OCI-M2 (cell line): ENCODE results near the gene GEMIN2.
"Not testable (repeated sequence)": the region's sequence is repeated elsewhere in the genome, so short reads cannot be mapped to it uniquely, and the experiment has no call there.

Source experiments
- DNase-seq: peaks from one replicate; lab custom pipeline; 2025; ENCODE audit not compliant: unreplicated experiment; lab: John Stamatoyannopoulos, UW

GEMIN2 gene, protein sequence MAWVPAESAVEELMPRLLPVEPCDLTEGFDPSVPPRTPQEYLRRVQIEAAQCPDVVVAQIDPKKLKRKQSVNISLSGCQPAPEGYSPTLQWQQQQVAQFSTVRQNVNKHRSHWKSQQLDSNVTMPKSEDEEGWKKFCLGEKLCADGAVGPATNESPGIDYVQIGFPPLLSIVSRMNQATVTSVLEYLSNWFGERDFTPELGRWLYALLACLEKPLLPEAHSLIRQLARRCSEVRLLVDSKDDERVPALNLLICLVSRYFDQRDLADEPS

DNA sequence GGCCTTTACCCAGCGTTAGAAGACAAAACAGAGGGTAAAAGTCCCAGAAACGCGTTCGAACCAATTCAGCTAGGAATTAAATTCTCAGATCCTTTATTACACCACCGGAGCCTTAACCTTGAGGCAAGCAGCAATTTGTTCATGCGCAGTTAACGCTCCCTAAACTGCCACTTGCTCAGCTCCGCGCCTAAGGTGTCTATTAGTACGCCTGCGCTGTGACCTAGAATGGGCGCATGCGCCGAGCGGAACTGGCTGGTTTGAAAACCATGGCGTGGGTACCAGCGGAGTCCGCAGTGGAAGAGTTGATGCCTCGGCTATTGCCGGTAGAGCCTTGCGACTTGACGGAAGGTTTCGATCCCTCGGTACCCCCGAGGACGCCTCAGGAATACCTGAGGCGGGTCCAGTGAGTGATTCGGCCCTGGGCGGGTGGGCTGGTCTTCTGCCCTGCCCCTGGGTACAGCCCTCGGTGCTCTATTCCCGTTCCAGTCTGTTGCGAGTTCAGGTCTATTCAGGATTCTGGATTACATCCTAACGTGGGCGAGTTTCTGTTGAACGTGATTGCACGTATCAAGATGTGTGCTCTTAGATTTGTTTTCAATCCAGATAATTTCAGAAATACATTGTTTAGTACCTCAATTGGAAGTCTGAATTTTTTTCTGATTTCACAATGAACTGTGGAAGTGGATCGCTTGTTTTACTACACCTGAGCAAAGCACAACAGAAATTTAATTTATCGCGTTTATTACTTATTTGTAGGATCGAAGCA, at the start of gene GEMIN2:
GEMIN2 (plus strand) TSS at position 251 of the 766 bp plus-strand sequence; CDS start at position 267, 16 bp downstream.
- peak; percentile 93 for DNase-seq

DNA sequence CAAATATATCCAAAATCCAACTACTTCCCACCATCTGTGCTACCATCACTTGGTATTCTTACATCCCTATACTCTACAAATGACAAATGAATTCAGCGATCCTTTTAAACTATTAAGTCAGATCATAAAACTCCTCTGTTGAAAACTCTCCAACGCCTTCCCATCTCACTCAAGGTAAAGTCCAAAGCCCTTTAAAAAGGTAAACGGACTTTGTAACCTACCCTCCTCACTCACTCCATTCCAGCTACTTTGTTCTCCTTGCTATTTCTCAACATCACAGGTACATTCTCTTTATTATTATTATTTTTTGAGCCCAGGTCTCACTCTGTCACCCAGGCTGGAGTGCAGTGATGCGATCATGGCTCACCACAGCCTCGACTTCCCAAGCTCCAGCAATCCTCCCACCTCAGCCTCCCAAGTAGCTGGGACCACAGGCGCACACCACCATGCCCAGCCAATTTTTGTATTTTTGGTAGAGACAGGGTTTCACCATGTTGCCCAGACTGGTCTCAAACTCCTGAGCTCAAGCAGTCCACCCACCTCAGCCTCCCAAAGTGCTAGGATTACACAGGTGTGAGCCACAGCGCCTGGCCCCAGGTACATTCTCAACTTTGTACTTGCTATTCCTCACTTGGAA, 44.8 kb upstream of the GEMIN2 start:
- DNase-seq = not testable (repeated sequence)

DNA sequence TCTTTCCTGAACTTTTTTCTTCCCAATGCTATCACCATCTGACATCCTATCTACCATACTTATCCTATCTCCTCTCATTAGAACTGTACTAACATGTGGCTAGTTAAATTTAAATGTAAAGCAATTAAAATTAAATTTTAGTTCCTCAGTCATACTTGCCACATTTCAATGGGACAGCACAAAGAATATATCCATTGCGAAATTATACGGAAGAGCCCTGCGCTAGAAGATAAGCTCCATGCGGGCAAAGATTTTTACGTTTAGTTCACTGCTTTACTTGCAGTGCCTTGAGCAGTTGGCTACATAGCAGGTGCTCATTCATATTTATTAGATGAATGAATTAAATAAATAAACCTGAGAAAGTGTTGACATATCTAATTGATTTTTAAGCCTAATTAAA, 44.2 kb upstream of the GEMIN2 start:
- DNase-seq = no peak

DNA sequence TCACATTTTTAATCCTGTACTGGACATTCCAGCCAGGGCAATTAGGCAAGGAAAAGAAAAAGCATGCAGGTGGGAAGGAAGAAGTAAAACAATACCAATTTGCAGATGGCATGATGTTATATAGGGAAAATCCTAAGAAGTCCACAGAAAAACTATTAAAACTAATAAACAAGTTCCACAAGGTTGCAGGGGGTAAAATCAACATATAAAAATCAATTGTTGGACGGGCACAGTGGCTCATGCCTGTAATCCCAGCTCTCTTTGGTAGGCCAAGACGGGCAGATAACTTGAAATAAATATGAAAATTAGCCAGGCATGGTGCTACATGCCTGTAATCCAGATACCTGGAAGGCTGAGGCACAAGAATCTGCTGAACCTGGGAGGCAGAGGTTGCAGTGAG, 43.0 kb upstream of the GEMIN2 start:
- no peak for DNase-seq

DNA sequence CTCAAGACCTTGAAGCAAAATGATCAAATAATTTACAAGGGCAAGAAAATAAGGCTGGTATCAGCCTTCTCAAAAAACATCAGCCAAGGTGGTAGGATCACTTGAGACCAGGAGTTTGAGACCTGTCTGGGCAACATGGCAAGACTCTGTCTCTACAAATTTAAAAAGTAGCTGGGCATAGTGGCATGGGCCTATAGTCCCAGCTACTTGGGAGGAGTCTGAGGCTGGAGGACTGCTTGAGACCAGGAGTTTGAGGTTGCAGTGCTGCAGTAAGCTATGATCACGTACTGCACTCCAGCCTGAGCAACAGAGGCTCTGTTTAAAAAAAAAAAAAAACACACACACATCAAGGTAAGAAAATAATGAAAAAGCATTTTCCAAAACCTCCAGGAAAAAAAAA, 33.2 kb upstream of the GEMIN2 start:
- DNase-seq = no peak

DNA sequence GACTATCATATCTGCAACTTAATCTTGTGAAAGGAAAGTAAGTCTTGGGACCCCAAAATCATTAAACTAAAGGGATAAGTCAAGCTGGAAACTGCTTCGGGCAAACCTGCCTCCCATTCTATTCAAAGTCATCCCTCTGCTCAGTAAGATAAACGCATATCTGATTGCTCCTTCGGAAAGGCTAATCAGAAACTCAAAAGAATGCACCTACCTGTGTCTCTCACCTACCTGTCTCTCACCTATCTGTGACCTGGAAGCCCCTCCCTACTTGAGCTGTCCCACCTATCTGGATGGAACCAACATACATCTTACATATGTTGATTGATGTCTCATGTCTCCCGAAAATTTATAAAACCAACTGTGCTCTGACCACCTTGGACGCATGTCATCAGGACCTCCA, 31.0 kb upstream of the GEMIN2 start:
- DNase-seq = no peak

DNA sequence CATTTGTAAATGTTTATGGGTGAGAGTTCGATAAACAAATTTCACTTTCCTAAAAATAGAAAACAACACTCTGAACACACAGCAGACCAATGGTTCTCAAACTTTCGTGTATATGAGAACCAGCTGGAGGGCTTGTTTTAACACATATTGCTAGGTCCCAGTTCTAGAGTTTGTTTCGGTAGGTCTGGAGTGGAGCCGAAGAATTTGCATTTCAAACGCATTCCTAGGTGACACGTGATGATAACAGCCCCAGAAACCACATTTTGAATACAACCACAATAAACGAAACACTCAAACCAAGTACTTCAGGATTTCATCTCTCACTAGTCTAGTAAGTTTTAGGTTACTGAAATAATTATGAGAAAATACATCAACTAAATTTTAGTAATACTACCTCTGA, 28.2 kb upstream of the GEMIN2 start:
- no peak for DNase-seq

DNA sequence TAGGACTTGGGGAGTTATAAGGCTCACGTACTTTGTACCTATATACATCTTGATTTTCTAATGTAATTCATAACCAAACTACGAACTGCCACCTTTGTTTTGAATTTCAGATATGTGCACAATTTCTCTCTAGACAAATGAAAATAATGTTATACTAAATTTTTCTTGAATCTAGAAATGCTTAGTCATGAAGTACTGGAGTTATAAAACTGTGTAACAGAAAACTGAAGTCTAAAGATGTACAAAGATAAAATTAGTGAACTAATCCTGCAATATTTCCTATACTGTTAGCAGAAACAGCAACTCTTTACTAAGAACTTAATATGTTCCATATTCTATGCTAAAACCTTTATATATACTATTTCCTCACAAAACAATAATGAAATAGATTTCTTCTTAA, 26.6 kb upstream of the GEMIN2 start:
- DNase-seq = no peak

DNA sequence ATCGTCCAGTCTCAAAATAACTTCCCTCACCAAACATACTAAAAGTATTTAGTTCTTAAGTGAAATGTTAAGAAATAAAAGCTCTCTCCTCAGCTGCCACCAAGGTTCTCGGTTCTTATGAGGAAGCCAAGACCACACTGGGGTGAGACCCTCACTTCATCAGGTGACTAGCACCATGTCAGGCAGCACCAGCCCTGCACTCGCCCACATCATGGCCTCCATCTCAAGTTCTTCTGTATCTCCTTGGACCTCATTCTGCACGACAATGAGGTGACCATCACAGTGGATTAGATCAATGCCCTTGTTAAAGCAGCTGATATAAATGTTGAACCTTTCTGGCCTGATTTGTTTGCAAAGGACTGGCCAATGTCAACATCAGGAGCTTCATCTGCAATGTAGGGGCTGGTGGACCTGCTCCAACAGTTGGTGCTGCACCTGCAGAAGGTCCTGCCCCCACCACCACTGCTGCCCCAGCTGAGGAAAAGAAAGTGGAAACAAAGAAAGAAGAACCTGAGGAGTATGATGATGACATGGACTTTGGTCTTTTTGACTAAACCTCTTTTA, 23.5 kb upstream of the GEMIN2 start:
- no peak for DNase-seq

DNA sequence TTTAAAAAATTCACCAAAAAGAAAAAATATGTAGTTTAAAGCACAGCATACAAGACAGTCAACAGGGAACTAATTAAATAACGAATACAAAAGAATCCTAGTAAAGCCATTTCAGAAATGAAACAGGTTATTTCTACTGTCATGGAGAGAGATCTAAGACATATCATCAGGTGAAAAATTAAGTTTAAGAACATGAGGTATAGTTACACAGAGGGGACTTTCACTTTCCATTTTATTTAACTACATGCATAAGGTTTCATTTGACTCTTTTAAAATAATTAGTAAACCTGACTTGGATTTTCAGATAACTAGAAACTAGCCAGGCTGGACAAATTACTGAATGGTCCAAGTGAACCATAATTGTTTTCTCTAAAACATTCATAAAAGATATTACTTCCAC, 22.4 kb upstream of the GEMIN2 start:
- no peak for DNase-seq

DNA sequence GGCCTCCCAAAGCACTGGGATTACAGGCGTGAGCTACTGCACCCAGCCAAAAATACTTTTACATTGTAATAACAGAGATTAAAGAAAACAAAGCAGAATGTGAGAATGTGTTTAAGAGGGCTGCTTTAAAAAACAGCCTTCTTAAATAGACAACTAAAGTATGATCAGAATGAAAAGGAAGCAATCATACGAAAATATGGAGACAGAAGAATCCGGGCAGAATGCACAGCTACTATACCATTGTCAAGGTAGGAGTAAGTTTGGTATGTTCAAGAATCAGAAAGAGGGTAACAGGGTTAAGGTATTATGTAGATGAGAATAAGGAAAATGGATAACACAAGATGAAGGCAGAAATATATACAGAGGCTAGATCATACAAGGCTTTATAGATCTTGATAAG, 19.6 kb upstream of the GEMIN2 start:
- no peak for DNase-seq

DNA sequence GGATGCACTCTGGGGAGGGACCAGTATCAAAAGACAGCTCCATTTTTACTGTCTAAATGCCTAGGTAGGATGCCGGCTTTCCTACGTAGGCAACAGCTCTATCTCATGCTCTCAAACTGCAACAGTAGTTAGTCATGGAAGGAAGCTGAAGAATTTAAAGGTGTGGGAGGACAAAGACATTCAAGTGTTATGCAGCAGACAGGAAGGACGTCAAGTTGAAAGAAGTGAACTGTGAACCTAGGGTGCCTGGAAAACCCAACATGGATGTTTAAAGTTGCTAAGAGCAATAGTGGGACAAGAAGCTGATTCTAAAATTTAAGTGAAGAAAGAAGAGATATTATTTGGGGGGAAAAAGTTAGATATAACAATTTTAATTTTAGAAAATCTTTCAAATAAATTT, 17.0 kb upstream of the GEMIN2 start:
- DNase-seq = no peak

DNA sequence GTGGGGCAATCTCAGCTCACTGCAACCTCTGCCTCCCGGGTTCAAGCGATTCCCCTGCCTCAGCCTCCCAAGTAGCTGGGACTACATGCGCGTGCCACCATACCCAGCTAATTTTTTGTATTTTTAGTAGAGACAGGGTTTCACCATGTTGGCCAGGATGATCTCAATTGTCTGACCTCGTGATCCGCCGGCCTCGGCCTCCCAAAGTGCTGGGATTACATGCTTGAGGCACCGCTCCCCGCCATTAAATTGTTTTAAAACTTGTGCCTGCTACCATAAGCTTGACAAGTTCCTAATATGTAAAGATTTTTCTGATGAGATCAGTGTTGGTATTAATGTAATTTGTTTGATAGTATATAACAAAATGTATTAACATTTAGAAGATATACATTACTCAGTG, 14.9 kb upstream of the GEMIN2 start:
- not testable (repeated sequence) for DNase-seq

DNA sequence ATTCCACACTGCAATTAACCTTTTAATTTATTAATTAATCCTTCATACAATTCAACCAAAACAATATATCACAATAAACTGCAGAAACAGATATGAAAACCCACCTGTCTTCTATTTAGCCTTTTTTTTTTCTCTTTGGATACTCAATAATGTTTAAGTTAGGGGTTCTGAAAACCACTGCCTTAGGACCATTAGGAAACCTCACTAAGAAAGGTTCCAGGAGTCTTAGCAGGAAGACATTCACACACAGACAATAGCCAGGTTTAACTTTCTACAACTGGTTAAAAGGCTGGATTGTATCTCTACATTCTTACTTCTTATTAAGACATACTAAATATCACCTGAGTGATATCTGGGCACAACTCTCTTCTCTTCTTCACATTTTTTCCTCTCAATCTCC, 14.4 kb upstream of the GEMIN2 start:
- no peak for DNase-seq

DNA sequence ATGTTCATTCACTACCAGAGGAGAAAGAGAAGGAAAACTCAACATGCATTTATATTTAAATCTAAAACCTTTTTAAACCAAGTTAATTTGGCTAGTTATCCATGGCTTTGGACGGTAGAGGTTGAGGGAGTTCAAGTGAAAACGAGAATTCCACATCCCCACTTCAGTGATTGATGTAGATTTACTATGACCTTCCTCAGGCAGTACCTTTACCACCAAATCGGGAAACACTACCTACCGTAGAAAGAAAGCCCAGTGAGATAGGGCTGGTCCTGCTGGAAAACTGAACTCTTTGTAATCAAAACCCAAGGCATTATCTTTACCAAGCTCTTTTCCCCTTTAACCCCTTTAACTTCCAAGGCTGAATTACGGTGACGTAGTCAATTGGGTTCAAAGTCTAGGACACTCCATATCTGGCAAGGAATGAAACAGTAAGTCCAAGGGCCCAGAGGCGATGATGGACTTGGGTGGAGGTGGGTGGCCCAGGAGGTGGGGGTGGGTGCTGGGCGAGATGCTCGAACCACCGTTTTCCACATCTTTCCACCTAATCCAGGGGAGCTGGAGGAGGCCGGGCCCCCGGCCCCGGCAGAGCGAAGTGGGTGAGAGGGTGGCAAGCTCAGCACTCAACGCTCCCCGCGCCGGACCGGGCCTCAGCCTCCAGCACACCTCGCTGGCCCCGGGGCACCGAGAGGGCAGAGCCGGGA, 11.7 kb upstream of the GEMIN2 start:
- DNase-seq = no peak

DNA sequence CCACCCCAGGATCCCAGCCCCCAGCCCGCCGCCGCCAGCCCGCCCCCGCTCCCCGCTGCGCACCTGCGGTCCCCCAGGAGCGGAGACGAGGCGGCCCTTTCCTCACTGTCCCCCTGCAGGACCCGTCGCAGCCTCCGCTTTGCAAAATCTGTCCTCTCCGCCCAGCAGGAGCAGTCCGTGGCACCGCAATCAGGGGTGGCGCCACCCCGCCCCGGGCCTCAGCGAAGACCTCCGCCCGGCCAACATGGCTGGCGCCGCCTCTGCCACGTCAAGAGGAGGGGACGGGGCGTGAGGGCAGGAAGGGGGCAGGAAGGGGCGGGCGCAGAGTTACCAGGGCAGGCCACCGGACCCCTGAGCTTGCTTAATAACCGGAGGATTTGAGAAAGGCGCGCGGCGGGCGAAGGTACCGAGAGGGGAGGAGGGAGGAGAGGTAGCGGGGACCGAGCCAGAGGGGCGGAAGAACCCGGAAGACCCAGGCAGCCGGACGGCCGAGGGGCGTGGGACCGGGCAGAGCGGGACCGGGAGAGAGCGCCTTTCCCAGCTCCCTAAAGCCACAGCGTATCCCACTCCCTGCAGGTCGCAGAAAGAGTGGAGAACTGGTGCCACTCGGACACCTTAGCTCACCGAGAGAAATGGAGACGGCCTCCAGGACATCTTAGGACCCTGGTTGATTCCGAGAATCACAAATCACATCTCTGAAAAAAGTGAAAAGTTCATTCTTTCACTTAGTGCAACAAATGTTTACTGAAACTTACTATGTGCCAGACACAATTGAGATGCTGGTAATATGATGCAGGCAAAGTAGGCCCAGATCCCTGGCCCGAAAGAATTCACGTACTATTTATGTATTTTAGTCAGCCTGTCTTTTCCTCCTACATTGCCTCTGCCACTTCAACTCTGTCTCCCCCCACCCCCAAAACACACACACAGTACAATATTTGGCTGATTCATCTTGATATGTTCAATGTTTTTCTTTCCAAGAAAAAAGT, 10.9 kb upstream of the GEMIN2 start, which contains the start of gene SEC23A:
SEC23A (minus strand) TSS at position 267 of the 989 bp plus-strand sequence. CDS start 7,117 bp downstream, outside the sequence.
- DNase-seq = peak; percentile 72

DNA sequence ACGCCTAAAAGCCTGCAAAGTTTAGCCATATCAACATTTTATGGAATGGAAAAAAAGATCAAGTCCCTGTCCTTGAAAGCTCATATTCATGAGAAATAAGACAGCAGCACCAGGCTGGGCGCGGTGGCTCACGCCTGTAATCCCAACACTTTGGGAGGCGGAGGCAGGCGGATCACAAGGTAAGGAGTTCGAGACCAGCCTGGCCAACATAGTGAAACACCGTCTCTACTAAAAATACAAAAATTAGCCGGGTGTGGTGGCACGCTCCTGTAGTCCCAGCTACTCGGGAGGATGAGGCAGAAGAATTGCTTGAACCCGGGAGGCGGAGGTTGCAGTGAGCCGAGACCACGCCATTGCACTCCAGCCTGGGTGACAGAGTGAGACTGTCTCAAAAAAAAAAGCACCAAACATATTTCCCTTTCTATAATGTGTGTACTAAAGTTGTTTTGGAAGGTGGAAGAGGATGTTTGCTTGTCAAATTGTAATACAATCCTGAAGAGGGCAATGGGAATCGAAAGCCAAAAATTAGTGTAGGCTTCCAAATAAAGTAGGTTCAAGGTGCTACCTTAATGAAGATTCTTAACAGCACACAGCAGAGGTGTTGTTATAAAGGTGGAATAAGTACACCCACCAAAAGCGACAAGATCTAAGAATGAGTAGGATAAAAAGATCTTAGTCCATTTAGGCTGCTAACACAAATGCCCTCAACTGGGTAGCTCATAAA, 9.9 kb upstream of the GEMIN2 start:
- not testable (repeated sequence) for DNase-seq

DNA sequence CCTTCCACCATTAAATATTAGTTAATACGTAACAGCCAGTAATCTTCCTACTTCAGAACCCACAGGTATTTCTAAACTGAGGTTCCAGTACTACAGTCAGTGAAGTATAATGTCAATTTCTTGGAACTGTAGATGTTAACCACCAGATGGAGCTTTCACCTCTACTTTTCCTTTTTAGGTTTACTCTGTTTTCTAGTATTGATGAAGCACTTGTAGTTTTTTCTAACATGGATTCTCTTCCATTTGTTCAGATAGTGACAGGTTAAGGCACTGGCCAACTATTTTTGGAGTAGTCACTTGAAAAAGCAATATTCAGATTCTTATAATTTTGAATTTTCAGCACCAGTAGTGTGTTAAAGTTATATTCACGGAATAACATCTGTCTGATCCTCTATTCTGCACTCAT, 6.5 kb upstream of the GEMIN2 start:
- DNase-seq = peak; percentile 19

DNA sequence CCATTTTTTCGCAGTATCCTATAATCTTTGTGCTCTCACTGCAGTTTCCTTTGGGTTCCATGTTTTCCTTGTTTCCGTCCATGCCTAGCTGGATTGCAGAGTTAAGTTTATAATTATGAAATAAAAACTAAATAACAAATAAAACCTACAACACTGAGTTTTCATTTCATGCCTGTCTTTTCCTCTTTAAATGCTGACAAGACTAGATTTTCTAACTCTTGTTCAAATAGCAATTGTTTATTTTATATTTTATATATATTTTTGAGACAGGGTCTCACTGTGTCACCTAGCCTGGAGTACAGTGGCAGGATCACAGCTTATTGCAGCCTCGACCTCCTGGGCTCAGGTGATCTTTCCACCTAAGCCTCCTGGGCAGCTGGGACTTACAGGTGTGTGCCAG, 5.3 kb upstream of the GEMIN2 start:
- no peak for DNase-seq
